ENCODE results near the gene EIF1. TPM values are rescaled to one million over a fixed set of nuclear protein-coding genes. Genes with fewer than 3 reads are reported as not detected.
A peak's percentile ranks its signal among the peaks of the same experiment; 100 is the strongest.

The EIF1 gene
- total and polyA plus RNA-seq, 2 donors (not counting 1 experiment from before 2014, with no cell fraction given), result 773 to 2,045 TPM

GRCh38 chr17:41647038-41647813, 41.5 kb upstream of the EIF1 start:
- intact Hi-C loops (cut with micrococcal nuclease), result loop anchor here (5.0 kb wide), 1 partner anchor 1025 kb away; no protein-coding TSS in a partner anchor
- Histone ChIP-seq H3K4me1 (ENCODE audit: control insufficient read depth in 2 of 2, insufficient read depth in 2 of 2, low read length in 2 of 2) (peaks cover 9 to 18% of the 10 kb centered on the region in 2 donors), H3K27me3 (replicated peaks in 1 of 4; ENCODE audit: control extremely low read depth in 1 of 4, control insufficient read depth in 3 of 4, insufficient read depth in 4 of 4, low read length in 3 of 4) (peaks cover 0 to 5% (median 1%) of the 10 kb centered on the region in 4 experiments), H2AFZ (ENCODE audit: insufficient read depth, low read depth, low read length, poor library complexity, severe bottlenecking) (peak overlapping the region; percentile 91), H3K4me2 (replicated peaks; ENCODE audit: low read depth, low read length, poor library complexity, severe bottlenecking) (peak overlapping the region; percentile 95), H3K79me2 (ENCODE audit: control insufficient read depth, insufficient read depth, low read length) (no peaks in the 10 kb centered on the region), H3K36me3 (replicated peaks in 1 of 2; ENCODE audit: control extremely low read depth in 1 of 2, control insufficient read depth in 1 of 2, extremely low read depth in 1 of 2, insufficient read depth in 2 of 2, low read length in 1 of 2) (no peaks in the 10 kb centered on the region), H4K20me1 (ENCODE audit: control insufficient read depth, insufficient read depth, low read length, poor library complexity, severe bottlenecking) (no peaks in the 10 kb centered on the region), H3K9ac (ENCODE audit: low read length) (no peak overlapping the region), H3K9me3 (ENCODE audit: control extremely low read depth in 1 of 3, control insufficient read depth in 2 of 3, insufficient read depth in 1 of 3, low read length in 2 of 3) (no peaks in the 10 kb centered on the region), H3K4me3 (ENCODE audit: control extremely low read depth in 1 of 5, extremely low read depth in 1 of 5, insufficient read depth in 1 of 5, low read depth in 2 of 5, low read length in 4 of 5) (no peak overlapping the region), H3K27ac (ENCODE audit: low read length in 2 of 2) (no peak overlapping the region)
- ATAC-seq (ENCODE audit: low read depth) (no peak), DNase-seq (no peak)
- no peak overlapping the region for H3K4me3 Mint-ChIP-seq
- WGBS (ENCODE audit: insufficient coverage), result 56% methylated on average over 8 of the region's 15 CpGs
- CTCF ChIA-PET, result interaction anchor here (0.8 to 11.9 kb wide), 20 partner anchors 18 to 1364 kb away, joined by 3 to 438 read pairs (median 4); no protein-coding TSS in a partner anchor
- TF ChIP-seq, protein P1, sequence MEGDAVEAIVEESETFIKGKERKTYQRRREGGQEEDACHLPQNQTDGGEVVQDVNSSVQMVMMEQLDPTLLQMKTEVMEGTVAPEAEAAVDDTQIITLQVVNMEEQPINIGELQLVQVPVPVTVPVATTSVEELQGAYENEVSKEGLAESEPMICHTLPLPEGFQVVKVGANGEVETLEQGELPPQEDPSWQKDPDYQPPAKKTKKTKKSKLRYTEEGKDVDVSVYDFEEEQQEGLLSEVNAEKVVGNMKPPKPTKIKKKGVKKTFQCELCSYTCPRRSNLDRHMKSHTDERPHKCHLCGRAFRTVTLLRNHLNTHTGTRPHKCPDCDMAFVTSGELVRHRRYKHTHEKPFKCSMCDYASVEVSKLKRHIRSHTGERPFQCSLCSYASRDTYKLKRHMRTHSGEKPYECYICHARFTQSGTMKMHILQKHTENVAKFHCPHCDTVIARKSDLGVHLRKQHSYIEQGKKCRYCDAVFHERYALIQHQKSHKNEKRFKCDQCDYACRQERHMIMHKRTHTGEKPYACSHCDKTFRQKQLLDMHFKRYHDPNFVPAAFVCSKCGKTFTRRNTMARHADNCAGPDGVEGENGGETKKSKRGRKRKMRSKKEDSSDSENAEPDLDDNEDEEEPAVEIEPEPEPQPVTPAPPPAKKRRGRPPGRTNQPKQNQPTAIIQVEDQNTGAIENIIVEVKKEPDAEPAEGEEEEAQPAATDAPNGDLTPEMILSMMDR (IDR thresholded peaks at IDR 0.05), result no peak
- TF ChIP-seq EZH2 (IDR thresholded peaks at IDR 0.05; ENCODE audit: borderline replicate concordance, insufficient read depth, low read depth, low read length, poor library complexity, severe bottlenecking), result no peak
- H3K4me1 Mint-ChIP-seq, result peaks cover 12% of the 10 kb centered on the region
- H3K9me3 Mint-ChIP-seq (ENCODE audit: insufficient read depth), result no peaks in the 10 kb centered on the region
- no peaks in the 10 kb centered on the region for H3K27me3 Mint-ChIP-seq
- no peak overlapping the region for H3K27ac Mint-ChIP-seq
- POLR2A ChIA-PET, result interaction anchor here (1.6 kb wide), 1 partner anchor 19 kb away, joined by 6 read pairs; no protein-coding TSS in a partner anchor

Data from B cell (primary cell).